ENCODE measurements around the gene RFTN1. TPM values are rescaled to one million over a fixed set of nuclear protein-coding genes. Genes with fewer than 3 reads are reported as not detected.

Gene RFTN1
- total and polyA plus RNA-seq, 2 of the 8 experiments (the other 6 are each of a cell fraction or from before 2014, with no cell fraction given), result 4.6 to 6.7 TPM

DNA sequence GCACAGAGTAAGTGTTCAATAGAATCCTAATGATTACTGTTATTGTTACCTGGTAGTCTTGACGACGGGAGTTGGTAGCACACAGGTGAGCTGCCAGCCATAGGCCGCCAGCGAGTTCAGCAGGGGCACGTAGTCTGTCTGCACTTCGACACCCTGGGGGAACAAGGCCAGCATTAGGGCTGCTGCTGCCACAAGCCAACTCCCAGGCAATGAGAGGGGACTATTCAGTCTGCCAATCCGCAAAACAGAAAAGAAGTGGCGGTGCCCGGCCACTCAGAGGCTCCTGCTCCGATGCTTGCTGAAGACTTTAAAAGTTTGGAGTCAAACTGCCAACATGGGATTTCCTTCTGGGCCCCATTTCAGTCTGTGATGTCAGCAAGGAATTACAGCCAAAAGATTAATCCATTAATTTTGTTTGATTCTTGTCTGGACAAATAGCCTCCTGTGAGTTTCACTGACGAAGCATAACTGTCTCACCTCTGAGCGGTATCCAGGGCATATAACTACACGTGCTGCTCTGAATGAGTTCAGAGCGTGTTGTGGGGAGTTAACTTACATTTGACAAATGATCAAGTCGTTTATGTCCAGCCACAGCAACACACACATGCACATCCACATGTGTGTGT, 186.7 kb downstream of the RFTN1 start:
- no peak for TF ChIP-seq SP1 (IDR thresholded peaks at IDR 0.05; ENCODE audit: low read depth, low read length)
- no peak for TF ChIP-seq GABPA (IDR thresholded peaks at IDR 0.05; ENCODE audit: borderline replicate concordance, insufficient read depth, low read length)
- TF ChIP-seq POU5F1 (IDR thresholded peaks at IDR 0.05; ENCODE audit: low read depth, low read length), result no peak
- TF ChIP-seq CREB1 (IDR thresholded peaks at IDR 0.05), result no peak
- TF ChIP-seq CBX8 (IDR thresholded peaks at IDR 0.05; ENCODE audit: borderline replicate concordance, low read depth, low read length), result no peak
- no peak for TF ChIP-seq RBBP5 (IDR thresholded peaks at IDR 0.05; ENCODE audit: borderline replicate concordance, low read depth, low read length)
- H3K56ac ChIP-seq (replicated peaks; ENCODE audit: insufficient read length, low read depth, low read length), result no peak overlapping the region
- no peak overlapping the region for H3K23ac ChIP-seq (ENCODE audit: insufficient read length)
- H3K79me1 ChIP-seq (ENCODE audit: low read depth, low read length), result no peaks in the 10 kb centered on the region
- H3K36me3 ChIP-seq (ENCODE audit: control insufficient read depth in 2 of 4, insufficient read depth in 4 of 4, low read length in 3 of 4), result peaks cover 0 to 12% (median 3%) of the 10 kb centered on the region in 4 experiments; a peak in 4 of 8 replicates
- H3K4me1 ChIP-seq (replicated peaks in 1 of 4; ENCODE audit: control insufficient read depth in 3 of 4, insufficient read depth in 4 of 4, low read length in 3 of 4), result peaks cover 0 to 9% (median 3%) of the 10 kb centered on the region in 4 experiments; a peak in 3 of 7 replicates
- peak overlapping the region; percentile 82; the same call in 1 of the 2 replicates for H2AK5ac ChIP-seq (ENCODE audit: low read depth, low read length)
- DNase-seq (ENCODE audit: low read depth in 1 of 2, low spot score in 2 of 2) (no peak), FAIRE-seq (no peak)
- H3K14ac ChIP-seq (ENCODE audit: insufficient read length), result no peak overlapping the region
- H3K18ac ChIP-seq (ENCODE audit: extremely low read depth, low read length), result no peak overlapping the region
- no peak overlapping the region for H2BK12ac ChIP-seq (ENCODE audit: low read depth, low read length)
- H3K4ac ChIP-seq (replicated peaks; ENCODE audit: insufficient read length, low read depth, low read length), result no peak overlapping the region
- no peak overlapping the region for H2BK20ac ChIP-seq (ENCODE audit: low read length)
- H3K27ac ChIP-seq (ENCODE audit: low read depth, low read length), result no peak overlapping the region
- no peaks in the 10 kb centered on the region for H3K79me2 ChIP-seq (ENCODE audit: control insufficient read depth in 1 of 2, insufficient read depth in 2 of 2, low read length in 2 of 2)
- H3K4me3 ChIP-seq (ENCODE audit: extremely low read depth in 1 of 4, insufficient read depth in 2 of 4, low read depth in 3 of 4, low read length in 4 of 4), result no peak overlapping the region
- no peak overlapping the region for H2AFZ ChIP-seq (ENCODE audit: low read length)
- 0 out of 2 replicates have a peak overlapping the region, but pooled peaks have one; percentile 60 for H2BK5ac ChIP-seq (ENCODE audit: low read depth, low read length)
- no peak overlapping the region for H4K91ac ChIP-seq (replicated peaks; ENCODE audit: insufficient read length, low read length)
- no peak overlapping the region for H4K5ac ChIP-seq (ENCODE audit: insufficient read length, low read depth, low read length)
- no peak overlapping the region for H3K9ac ChIP-seq (replicated peaks in 1 of 4; ENCODE audit: extremely low read depth in 1 of 4, low read depth in 3 of 4, low read length in 3 of 4)
- no peaks in the 10 kb centered on the region for H3K27me3 ChIP-seq (replicated peaks in 1 of 4; ENCODE audit: control insufficient read depth in 3 of 4, extremely low read depth in 1 of 4, insufficient read depth in 3 of 4, low read length in 3 of 4)
- WGBS, 2 experiments (ENCODE audit: extremely low coverage in 1 of 2, insufficient coverage in 1 of 2, insufficient read length in 1 of 2, insufficient replicate concordance in 2 of 2, low coverage in 1 of 2, low lambda C conversion rate in 2 of 2, missing lambda C conversion rate in 1 of 2), result 90% methylated on average over 15 of the region's 15 CpGs; no CpG with 5 or more reads in 1 of the 2 experiments
- H4K20me1 ChIP-seq (replicated peaks in 1 of 2; ENCODE audit: control insufficient read depth in 1 of 2, insufficient read depth in 2 of 2, low read length in 2 of 2), result peaks cover 0 to 1% of the 10 kb centered on the region in 2 experiments
- no peak overlapping the region for H2BK15ac ChIP-seq (ENCODE audit: low read length)
- CTCF ChIA-PET (ENCODE audit: partially characterized antibody), result interaction anchor here (1.2 kb wide), 1 partner anchor 24 kb away, joined by 3 read pairs; no protein-coding TSS in a partner anchor
- H4K8ac ChIP-seq (ENCODE audit: extremely low read depth, insufficient read depth, low read length), result no peak overlapping the region
- H3K9me3 ChIP-seq (ENCODE audit: insufficient read depth in 2 of 2, low read depth in 1 of 2, low read length in 1 of 2), result peaks cover 0 to 4% of the 10 kb centered on the region in 2 experiments; a peak in 2 of 4 replicates
- H2BK120ac ChIP-seq (replicated peaks; ENCODE audit: low read depth, low read length), result no peak overlapping the region
- H3K23me2 ChIP-seq (ENCODE audit: low read depth, low read length), result no peaks in the 10 kb centered on the region
- POLR2A ChIA-PET (ENCODE audit: partially characterized antibody), result no interaction called here
- no peak overlapping the region for H3K4me2 ChIP-seq (ENCODE audit: insufficient read depth in 1 of 2, low read depth in 2 of 2, low read length in 2 of 2)

All from H1 (cell line).